SKM-1 (cell line): ENCODE results near the gene ADM5.
"Not testable (repeated sequence)": the region's sequence is repeated elsewhere in the genome, so short reads cannot be mapped to it uniquely, and the experiment has no call there.

Experiments
- DNase-seq: peaks from one replicate; lab custom pipeline; 2025; ENCODE audit not compliant: unreplicated experiment; lab: John Stamatoyannopoulos, UW

ADM5 gene

GRCh38 chr19:49699364-49699763 lies 10.0 kb downstream of the ADM5 start:
- DNase-seq = no peak

GRCh38 chr19:49700563-49700962 lies 11.2 kb downstream of the ADM5 start:
- DNase-seq = no peak

GRCh38 chr19:49701271-49701786 lies 11.9 kb downstream of the ADM5 start:
- DNase-seq = no peak

GRCh38 chr19:49704888-49705642 lies 15.7 kb downstream of the ADM5 start:
- DNase-seq = no peak

- no peak for DNase-seq
Measured at GRCh38 chr19:49705919-49706318, 16.5 kb downstream of the ADM5 start.

- no peak for DNase-seq
Measured at GRCh38 chr19:49710372-49710951, 21.1 kb downstream of the ADM5 start.

GRCh38 chr19:49712397-49712859 lies 23.0 kb downstream of the ADM5 start:
- DNase-seq = no peak

GRCh38 chr19:49713236-49713845 lies 23.9 kb downstream of the ADM5 start:
- DNase-seq = no peak

GRCh38 chr19:49716154-49716553 lies 26.8 kb downstream of the ADM5 start:
- DNase-seq = no peak

GRCh38 chr19:49718511-49718910 lies 29.1 kb downstream of the ADM5 start:
- DNase-seq = no peak

- no peak for DNase-seq
Measured at GRCh38 chr19:49718991-49719390, 29.6 kb downstream of the ADM5 start.

- not testable (repeated sequence) for DNase-seq
Measured at GRCh38 chr19:49719420-49719819, 30.0 kb downstream of the ADM5 start.

- DNase-seq = no peak
Measured at GRCh38 chr19:49727217-49728030, 38.0 kb downstream of the ADM5 start.

- no peak for DNase-seq
Measured at GRCh38 chr19:49730166-49730565, 40.8 kb downstream of the ADM5 start.

- no peak for DNase-seq
Measured at GRCh38 chr19:49738268-49738667, 48.9 kb downstream of the ADM5 start.

- no peak for DNase-seq
Measured at GRCh38 chr19:49739098-49739497, 49.7 kb downstream of the ADM5 start.

- DNase-seq = no peak
Measured at GRCh38 chr19:49739933-49740332, 50.5 kb downstream of the ADM5 start.
